Stimulated activated naive CD8-positive, alpha-beta T cell treated with anti-CD3 and anti-CD28 coated beads, Interleukin-15, amount 100 ng/mL, for 72 hours (primary cell): ENCODE results near the gene MYZAP.

ENCODE experiments used
- ATAC-seq: fragments of 150-1000 bp; cut with Tn5 transposase; 2 replicates; pipeline ENCODE4 v1.10.0; 2021; ENCODE audit warnings: mild to moderate bottlenecking, moderate library complexity
- DNase-seq, 2 donors: peaks; one replicate each; pipeline ENCODE4 v3.0.0; 2021 to 2022
- H3K27ac Mint-ChIP-seq, 2 donors: one replicate each; pipeline ENCODE4 v1.8.0; 2022; ENCODE audit warnings: mild to moderate bottlenecking in 2 of 2, mixed read lengths in 2 of 2, moderate library complexity in 2 of 2
- H3K27me3 Mint-ChIP-seq: one replicate; pipeline ENCODE4 v1.8.0; 2022; ENCODE audit warnings: mixed read lengths
- H3K4me1 Mint-ChIP-seq: one replicate; pipeline ENCODE4 v1.8.0; 2022; ENCODE audit warnings: mild to moderate bottlenecking, mixed read lengths
- H3K4me3 Mint-ChIP-seq, 2 donors: one replicate each; pipeline ENCODE4 v1.8.0; 2022; ENCODE audit warnings: mild to moderate bottlenecking in 2 of 2, mixed read lengths in 2 of 2, moderate library complexity in 1 of 2
- H3K9me3 Mint-ChIP-seq, 2 donors: one replicate each; pipeline ENCODE4 v1.8.0; 2022; ENCODE audit warnings: mixed read lengths in 2 of 2

MYZAP gene

DNA sequence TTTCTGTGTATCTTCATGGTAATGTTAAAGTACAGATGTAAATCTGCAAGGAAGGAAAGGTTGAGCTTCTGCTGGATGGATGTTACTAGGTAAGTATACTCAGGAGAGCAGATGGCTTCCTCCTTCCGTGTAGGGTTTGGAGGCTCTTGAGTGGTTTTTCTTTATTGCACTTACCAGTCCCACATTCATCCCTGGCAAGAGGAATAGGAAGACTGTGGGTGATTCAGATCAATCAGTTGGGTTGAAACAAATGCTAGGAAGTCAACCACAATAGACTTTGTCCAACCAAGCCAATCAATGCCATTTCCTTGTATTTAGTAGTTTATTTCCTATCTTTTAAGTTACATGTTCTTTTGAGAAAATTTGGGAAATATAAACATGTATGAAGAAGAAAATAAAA is 26.6 kb downstream of the MYZAP start:
- Mint-ChIP-seq H3K27ac (no peak overlapping the region), H3K4me1 (no peaks in the 10 kb centered on the region), H3K9me3 (no peaks in the 10 kb centered on the region)

DNA sequence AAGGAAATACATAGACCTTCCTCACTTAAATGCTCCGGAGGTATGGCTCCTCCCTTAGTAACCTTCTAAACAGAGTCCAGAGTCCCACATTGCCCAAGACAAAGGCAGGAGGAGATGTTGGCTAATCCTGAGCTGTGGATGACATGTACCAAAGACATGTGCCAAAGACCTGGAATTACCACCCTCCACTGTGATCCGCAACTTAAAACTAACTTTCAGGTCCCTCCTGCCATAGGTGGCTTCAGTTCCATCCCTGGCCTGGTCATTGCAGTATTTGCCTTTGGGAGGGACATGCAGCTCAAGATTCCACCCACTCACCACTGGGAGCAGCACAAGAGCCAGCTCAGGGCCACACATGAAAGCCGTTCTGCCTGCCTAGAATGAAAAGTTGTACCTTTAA is 28.0 kb downstream of the MYZAP start:
- no peak overlapping the region for H3K27ac Mint-ChIP-seq
- no peak overlapping the region for H3K4me3 Mint-ChIP-seq
- H3K9me3 Mint-ChIP-seq, result no peaks in the 10 kb centered on the region
- ATAC-seq, result no peak
- no peaks in the 10 kb centered on the region for H3K27me3 Mint-ChIP-seq
- H3K4me1 Mint-ChIP-seq, result no peaks in the 10 kb centered on the region
- DNase-seq, result no peak

More for the DNA sequence above, 26.6 kb downstream of the MYZAP start:
- Mint-ChIP-seq H3K27me3 (peaks cover 7% of the 10 kb centered on the region), H3K4me3 (no peak overlapping the region)
- ATAC-seq (no peak), DNase-seq (no peak)

DNA sequence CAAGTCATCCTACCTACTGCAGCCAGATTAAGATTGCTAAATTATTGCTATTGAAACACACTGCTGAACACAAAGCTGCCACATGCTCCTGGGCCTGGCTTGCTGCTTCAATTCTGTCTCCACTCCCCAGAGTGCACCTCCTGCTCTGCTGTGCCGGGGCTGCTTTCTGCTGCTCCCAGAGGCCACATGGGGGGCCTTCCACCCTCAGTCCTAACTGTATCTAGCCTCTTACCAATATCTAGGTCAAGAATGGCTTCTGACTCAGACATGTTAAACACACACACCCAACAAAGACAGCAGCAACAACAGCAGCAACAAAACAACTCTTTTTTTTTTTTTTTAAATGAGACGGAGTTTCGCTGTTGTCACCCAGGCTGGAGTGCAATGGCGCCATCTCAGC is 33.0 kb downstream of the MYZAP start:
- Mint-ChIP-seq H3K27ac (no peak overlapping the region), H3K27me3 (no peaks in the 10 kb centered on the region), H3K9me3 (no peaks in the 10 kb centered on the region), H3K4me3 (no peak overlapping the region), H3K4me1 (no peaks in the 10 kb centered on the region)
- no peak for DNase-seq
- ATAC-seq, result no peak

DNA sequence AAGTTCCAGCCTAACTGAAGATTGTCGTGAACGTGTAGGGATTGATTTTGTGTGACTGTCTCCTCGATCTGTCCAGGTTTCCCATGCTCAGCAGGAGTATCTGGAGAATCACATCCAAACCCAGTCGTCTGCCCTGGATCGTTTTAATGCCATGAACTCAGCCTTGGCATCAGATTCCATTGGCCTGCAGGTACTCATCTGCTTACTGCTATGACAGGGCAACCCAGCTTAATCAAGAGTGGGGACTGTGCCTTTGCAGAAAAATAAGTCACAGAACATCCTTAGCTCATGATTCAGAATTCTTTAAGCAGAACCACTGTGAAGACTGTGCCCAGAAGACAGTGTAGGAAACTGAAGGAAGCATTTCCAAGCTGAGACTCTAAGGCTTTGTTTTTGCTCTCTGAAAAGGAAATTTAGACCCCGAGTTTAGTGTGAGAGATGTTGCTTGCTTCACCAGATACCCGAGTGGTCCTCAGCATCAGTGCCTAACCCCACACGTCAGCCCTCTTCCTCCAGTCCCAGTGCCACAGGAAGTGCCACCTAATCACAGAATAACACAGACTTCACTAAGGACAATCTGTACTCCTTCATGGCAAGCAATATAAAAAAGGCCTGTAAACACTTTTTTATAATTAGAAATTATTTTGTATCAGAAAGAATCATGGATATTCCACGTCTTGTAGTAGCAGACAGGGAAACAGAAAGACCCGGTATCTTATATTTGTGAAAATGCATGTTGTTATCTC is 34.2 kb downstream of the MYZAP start:
- H3K27me3 Mint-ChIP-seq, result no peaks in the 10 kb centered on the region
- H3K27ac Mint-ChIP-seq, result no peak overlapping the region
- no peak overlapping the region for H3K4me3 Mint-ChIP-seq
- H3K9me3 Mint-ChIP-seq, result no peaks in the 10 kb centered on the region
- DNase-seq, result no peak
- no peak for ATAC-seq
- H3K4me1 Mint-ChIP-seq, result no peaks in the 10 kb centered on the region

DNA sequence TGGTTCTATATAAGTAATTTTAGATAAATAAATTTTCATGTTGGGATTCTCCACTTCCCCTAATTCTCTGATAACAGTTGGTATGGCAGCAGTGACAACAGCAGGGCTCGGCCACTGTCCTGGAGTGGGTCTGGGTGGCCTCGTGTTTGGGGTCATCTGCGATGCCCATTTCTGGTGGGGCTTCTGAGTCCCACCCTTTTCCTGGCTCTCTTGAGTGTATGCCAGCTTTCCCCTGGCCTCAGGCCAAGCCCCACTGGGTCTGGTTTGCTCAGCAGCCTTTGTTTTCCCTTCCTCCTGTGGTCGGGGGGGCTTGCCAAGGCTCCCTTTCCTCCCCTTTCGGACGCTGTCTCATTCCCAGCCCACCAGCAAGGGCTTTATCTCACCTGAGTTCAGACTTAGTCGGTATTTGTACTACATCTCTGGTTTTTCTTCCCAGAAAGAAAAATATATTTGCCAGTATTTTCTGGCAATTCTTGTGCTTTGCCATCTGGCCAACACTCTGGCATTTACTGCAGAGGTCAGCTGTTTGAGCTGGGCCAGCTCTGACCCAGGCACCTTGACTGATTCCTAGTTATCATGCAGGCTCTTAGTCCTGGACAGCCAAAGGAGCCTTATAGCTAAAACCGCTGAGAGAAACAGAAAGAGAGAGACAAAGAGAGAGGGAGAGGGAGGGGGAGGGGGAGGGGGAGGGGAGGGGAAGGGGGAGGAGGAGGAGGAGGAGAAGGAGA is 35.2 kb downstream of the MYZAP start:
- Mint-ChIP-seq H3K4me1 (no peaks in the 10 kb centered on the region), H3K27ac (no peak overlapping the region), H3K9me3 (no peaks in the 10 kb centered on the region), H3K27me3 (no peaks in the 10 kb centered on the region), H3K4me3 (no peak overlapping the region)
- ATAC-seq (no peak), DNase-seq (no peak)

DNA sequence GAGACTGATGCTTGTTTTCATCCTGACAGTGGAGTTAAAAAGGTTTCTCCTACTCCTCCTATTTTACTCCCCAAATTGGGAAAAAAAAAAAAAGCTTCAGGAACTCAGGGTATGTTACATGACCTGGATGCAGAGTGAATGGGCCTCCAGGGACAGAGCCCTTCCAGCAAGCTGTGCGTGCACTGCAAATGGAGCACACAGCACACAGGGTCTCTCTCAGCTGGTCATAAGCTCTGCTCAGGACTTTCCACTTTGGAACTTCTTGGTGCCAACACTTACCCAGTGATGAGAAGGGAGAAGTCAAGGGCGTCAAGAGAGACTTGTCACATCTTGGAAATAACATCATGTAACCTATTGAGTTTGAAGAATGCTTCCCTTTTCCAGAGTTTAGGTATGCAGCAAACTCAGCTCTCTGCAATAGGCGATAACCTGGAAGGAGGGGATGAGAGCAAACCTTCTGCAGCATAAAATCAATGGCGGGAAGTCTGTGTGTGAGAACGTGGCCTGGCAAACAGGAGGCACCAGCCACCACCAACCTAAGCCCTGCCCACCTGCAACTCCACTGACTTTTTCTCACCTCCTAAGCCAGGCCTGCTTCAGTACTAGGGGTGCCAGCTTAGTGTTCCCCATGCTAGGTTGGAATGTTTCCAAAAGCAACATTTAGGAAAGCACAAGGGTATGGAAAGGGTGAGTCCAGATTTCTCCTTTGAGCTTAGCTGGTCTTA is 39.8 kb downstream of the MYZAP start:
- Mint-ChIP-seq H3K27ac (peak overlapping the region in 1 of 2 donors; percentile 19), H3K4me3 (no peak overlapping the region), H3K4me1 (no peaks in the 10 kb centered on the region), H3K9me3 (no peaks in the 10 kb centered on the region), H3K27me3 (no peaks in the 10 kb centered on the region)
- no peak for DNase-seq
- no peak for ATAC-seq

DNA sequence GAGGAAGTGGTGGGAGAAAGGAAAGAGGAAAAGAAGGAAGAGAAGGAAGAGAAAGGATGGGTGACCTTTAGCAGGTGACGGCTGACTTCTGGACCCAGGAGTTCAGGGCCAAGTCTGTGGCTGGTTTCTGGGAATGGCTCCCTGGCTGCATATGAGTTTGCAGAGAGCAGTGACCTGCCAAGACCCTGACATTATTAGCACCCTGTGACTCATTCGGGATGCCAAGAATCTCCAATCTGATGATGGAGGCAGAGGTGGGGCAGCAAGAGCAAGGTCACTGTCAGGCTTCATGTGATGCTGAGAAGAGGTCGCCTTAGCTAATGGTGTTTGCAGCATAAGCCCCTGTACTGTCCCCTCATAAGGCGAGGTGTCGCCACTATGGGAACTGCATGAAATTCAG is 42.6 kb downstream of the MYZAP start:
- no peaks in the 10 kb centered on the region for H3K27me3 Mint-ChIP-seq
- no peaks in the 10 kb centered on the region for H3K9me3 Mint-ChIP-seq
- no peak for ATAC-seq
- H3K4me1 Mint-ChIP-seq, result no peaks in the 10 kb centered on the region
- DNase-seq, result no peak
- no peak overlapping the region for H3K27ac Mint-ChIP-seq
- H3K4me3 Mint-ChIP-seq, result no peak overlapping the region

DNA sequence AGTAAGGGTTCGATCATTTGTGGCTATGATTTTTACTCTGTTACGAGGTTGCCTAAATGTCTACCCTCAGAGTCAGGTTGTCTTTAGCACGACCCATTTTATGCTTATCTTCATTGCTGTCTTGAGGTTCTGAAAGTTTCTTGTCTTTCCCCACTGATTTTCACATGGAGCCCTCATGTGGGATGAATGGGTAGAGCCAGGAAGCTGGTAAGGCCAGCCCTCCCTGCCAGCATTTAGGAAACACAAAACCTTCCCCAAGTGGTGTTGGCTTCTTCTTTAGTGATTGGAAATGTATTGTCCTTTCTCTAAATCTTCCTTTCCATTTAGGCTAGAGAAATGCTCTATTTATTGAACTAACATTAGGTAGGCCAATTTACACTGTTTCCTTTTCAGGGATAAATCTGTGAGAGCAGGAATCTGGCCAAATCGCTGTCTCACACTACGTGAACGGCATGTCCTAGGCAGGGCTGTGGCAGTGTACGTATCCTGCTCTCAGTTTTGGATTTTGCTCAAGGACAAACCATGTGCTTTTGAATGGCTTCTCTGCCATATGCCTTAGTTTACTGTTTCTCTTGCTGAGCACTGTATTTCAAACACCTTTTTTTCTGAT is 43.7 kb downstream of the MYZAP start:
- Mint-ChIP-seq H3K4me3 (no peak overlapping the region), H3K4me1 (no peaks in the 10 kb centered on the region), H3K27ac (peak overlapping the region in 1 of 2 donors; percentile 67), H3K27me3 (no peaks in the 10 kb centered on the region), H3K9me3 (no peaks in the 10 kb centered on the region)
- ATAC-seq (no peak), DNase-seq (no peak)

DNA sequence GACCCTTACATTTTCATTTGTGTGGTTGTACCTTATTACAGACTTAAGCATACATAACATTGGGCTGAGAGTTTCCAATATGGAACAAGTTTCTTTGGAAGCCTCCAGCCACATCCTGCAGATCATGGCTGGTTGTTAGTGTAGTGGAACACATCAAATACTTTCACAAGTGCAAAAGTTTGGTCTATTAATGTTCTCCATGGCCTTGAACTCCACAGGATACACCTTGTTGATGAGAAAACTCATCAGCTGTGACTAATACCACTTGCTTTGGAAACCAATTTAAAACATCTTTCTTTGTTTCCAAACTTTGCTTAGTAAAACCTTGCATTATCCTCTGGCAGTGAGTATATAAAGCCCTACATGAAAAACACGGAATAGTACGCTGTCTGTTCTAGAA is 46.1 kb downstream of the MYZAP start:
- Mint-ChIP-seq H3K9me3 (no peaks in the 10 kb centered on the region), H3K4me1 (peaks cover 6% of the 10 kb centered on the region), H3K27me3 (no peaks in the 10 kb centered on the region), H3K27ac (no peak overlapping the region), H3K4me3 (no peak overlapping the region)
- DNase-seq, result no peak
- no peak for ATAC-seq

DNA sequence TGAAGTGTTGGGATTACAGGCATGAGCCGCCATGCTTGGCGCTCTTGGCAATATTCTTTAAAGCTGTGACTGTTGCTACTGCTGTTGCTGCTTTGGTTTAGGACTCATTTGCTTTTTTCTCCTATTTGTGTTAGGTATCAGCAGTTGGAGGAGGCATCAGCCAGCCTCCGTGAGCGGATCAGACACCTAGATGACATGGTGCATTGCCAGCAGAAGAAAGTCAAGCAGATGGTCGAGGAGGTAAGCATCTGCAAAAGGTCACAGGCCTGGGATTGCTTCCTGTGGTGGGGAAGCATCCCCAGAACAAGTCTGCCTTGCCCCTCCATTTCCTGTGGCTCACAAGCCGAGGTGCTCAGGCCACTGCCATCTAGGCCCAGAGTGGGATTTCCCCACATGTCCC is 47.6 kb downstream of the MYZAP start:
- H3K27me3 Mint-ChIP-seq, result no peaks in the 10 kb centered on the region
- ATAC-seq (no peak), DNase-seq (no peak)
- peaks cover 6% of the 10 kb centered on the region for H3K4me1 Mint-ChIP-seq
- no peak overlapping the region for H3K27ac Mint-ChIP-seq
- H3K9me3 Mint-ChIP-seq, result no peaks in the 10 kb centered on the region
- H3K4me3 Mint-ChIP-seq, result no peak overlapping the region

DNA sequence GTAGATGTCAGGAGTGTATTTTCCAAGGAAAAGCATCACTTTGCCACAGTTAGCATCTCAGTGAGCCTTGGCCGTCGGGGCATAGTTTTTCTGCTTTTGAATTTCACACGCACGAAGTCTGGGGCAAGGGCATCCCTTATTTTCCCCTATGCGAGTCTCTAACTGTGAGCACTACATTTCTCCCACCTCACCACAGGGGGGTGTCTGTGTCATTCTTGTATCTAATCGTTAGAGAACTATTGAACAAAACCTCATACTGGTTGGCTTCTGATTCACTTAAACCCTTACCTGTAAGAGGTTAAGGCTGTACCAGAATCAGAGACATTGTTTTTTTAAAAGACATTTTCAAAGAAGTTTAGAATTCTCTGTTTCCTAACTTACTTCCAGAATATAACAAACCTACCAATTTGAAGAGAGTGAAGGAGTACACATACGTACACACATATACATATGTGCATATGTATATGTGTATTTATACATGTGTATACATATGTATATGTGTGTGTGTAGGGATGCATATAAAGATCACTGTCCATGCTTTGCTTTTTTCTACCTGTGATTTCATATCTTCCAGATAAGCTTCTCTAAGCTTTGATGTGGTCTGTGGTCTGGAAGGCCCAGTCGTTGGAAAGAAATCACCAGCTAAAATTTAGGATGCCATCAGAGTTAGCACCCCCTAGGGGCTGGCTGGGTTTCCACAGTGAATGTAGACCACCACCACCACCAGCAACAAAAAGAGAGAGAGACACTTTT is 49.4 kb downstream of the MYZAP start:
- no peaks in the 10 kb centered on the region for H3K9me3 Mint-ChIP-seq

DNA sequence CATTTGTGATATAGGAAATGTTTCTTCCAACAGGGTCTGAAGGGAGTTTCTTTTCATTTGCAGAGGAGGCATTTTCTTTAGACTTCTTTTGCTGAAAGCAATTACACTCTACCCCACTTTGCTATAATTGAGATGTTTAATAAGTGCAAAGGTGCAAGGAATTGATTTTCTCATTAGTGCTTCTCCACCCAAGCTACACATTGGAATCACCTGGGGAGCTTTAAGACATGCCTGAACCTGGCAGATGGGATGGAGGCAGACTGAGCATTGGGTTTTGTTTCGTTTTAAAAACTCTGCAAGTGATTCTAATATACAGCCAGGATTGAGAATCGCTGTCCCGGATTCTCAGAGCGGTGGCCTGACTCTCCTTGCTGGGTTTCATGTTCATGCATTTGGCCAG is 52.1 kb downstream of the MYZAP start:
- Mint-ChIP-seq H3K27ac (no peak overlapping the region), H3K27me3 (peaks cover 22% of the 10 kb centered on the region), H3K4me1 (peaks cover 6% of the 10 kb centered on the region), H3K4me3 (no peak overlapping the region), H3K9me3 (no peaks in the 10 kb centered on the region)
- DNase-seq (no peak), ATAC-seq (no peak)

More for the DNA sequence above, 49.4 kb downstream of the MYZAP start:
- peaks cover 5% of the 10 kb centered on the region for H3K27me3 Mint-ChIP-seq
- peaks cover 6% of the 10 kb centered on the region for H3K4me1 Mint-ChIP-seq
- peak in 1 of 2 donors; percentile 13 for DNase-seq
- H3K27ac Mint-ChIP-seq, result peak overlapping the region in 1 of 2 donors; percentile 5
- ATAC-seq, result peak; percentile 48
- H3K4me3 Mint-ChIP-seq, result no peak overlapping the region

DNA sequence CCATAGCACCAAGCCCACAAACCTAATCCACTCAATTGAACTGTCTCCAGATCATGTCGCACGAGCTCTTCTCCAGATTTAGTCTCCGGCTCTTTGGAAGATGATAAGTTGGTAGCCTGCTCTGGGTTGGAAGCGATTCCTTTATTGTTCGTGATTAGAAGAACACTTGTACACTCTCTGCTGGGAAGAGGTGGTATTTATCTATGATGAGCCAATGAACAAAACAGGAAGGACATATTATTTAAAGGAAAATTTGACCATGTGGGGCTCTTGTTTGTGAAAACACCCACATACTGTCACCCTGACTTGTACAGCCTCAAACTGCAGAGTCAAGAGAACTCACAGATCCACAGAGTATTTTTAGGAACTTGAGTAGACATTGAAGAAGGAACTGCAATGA is 54.4 kb downstream of the MYZAP start:
- DNase-seq (no peak), ATAC-seq (no peak)
- H3K9me3 Mint-ChIP-seq, result no peaks in the 10 kb centered on the region
- H3K4me1 Mint-ChIP-seq, result peaks cover 11% of the 10 kb centered on the region
- H3K27me3 Mint-ChIP-seq, result peaks cover 32% of the 10 kb centered on the region
- peak overlapping the region; percentile 28 to 61 for H3K27ac Mint-ChIP-seq
- H3K4me3 Mint-ChIP-seq, result no peak overlapping the region

DNA sequence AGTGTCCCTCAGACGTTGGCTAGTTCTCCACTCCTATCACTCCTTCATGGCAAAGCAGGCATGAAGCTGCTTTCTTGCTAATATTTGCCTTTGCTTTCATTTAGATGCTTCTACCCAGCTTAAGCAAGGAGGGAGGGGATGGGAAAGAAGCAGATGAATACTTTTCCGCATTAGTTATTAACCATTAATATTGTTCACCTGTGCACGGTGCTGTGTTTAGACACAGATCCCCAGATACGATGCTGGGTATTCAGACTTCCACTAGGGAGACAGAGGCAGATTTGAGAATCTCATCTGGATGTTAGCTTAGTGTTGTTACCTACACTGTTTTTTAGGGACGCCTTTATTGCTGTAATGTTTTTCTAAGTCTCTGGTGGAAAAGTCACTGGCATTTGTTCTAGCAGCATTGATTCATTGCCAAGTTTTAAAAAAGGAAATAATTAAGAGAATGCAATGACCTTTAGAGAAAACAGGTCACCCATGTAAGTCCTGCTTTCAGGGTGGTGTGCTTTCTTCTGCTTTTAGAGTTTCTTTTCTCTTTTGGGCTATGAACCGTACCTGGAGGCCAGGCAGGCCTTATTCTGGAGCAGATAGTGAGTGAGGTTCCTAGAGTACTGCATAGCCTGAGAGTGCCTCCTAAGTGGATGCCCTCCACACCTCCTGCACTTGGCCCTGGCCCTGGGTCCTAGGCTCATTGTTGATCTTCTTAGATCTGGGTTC is 55.5 kb downstream of the MYZAP start:
- H3K27ac Mint-ChIP-seq, result no peak overlapping the region
- ATAC-seq (no peak), DNase-seq (no peak)
- H3K27me3 Mint-ChIP-seq, result peaks cover 32% of the 10 kb centered on the region
- H3K9me3 Mint-ChIP-seq, result no peaks in the 10 kb centered on the region
- no peak overlapping the region for H3K4me3 Mint-ChIP-seq
- H3K4me1 Mint-ChIP-seq, result peaks cover 8% of the 10 kb centered on the region

DNA sequence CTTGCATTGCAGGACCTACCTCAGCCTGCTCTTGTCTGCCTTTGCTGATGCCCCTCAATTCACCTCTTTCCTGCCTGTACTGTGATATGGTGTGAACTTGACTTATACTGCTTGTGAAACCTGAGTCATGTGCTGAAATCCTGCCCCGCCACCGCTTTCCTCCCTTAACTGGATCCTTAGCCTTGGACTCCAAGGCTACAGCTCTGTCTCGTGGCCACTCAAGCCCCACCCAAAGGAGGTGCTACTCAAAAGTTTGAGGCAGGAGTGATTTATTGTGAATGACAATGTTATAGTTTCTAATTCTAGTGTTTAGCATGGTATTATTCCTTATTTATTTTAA is 56.1 kb downstream of the MYZAP start:
- H3K4me3 Mint-ChIP-seq, result no peak overlapping the region
- peak overlapping the region in 1 of 2 donors; percentile 66 for H3K27ac Mint-ChIP-seq
- DNase-seq, result no peak
- ATAC-seq, result no peak
- H3K4me1 Mint-ChIP-seq, result peaks cover 10% of the 10 kb centered on the region
- H3K9me3 Mint-ChIP-seq, result no peaks in the 10 kb centered on the region
- H3K27me3 Mint-ChIP-seq, result peaks cover 32% of the 10 kb centered on the region
